Activated effector memory CD4-positive, alpha-beta T cell treated with Interleukin-2 at 50 U/mL for 16 hours (primary cell): ENCODE results near the gene HPDL.
"Not testable (repeated sequence)": the region's sequence is repeated elsewhere in the genome, so short reads cannot be mapped to it uniquely, and the experiment has no call there.

Source experiments
- DNase-seq: peaks from one replicate; pipeline ENCODE4 v3.0.0-alpha.2; 2020

The HPDL gene

DNA sequence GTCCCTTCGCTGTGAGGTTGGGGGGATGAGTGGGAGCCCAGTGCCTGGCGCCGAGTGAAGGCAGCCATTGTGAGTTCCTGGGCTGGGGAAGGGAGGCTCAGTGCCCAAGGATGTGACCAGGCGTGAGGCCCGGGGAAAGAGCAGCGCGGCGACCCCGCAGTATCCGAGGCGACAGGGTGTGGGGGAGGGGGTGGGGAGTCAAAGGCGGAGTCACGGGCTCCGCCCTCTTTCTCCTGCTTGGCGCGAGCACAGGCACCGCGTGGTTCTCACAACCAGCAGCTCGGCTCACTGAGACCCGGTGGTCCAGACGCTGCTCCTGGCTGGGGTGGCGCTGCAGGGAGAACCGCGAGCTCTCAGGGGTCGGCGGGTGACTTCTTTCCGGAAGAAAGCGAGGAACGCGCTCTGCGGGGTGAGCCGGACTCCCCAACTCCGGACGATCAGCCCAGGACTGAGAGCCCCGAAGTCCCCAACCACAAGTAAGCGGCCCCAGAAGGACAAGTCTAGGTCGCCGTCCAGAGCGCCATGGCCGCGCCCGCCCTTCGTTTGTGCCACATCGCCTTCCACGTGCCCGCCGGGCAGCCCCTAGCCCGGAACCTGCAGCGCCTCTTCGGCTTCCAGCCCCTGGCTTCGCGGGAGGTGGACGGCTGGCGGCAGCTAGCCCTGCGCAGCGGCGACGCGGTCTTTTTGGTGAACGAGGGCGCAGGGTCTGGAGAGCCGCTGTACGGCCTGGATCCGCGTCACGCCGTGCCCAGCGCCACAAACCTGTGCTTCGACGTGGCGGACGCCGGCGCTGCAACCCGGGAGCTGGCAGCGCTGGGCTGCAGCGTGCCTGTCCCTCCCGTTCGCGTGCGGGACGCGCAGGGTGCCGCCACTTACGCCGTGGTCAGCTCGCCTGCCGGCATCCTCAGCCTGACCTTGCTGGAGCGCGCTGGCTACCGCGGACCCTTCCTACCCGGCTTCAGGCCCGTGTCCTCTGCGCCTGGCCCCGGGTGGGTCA lies at the start of gene HPDL:
HPDL (plus strand) TSS at position 269 of the 997 bp plus-strand sequence; CDS start at position 523, 254 bp downstream.
- DNase-seq, result peak; percentile 35

DNA sequence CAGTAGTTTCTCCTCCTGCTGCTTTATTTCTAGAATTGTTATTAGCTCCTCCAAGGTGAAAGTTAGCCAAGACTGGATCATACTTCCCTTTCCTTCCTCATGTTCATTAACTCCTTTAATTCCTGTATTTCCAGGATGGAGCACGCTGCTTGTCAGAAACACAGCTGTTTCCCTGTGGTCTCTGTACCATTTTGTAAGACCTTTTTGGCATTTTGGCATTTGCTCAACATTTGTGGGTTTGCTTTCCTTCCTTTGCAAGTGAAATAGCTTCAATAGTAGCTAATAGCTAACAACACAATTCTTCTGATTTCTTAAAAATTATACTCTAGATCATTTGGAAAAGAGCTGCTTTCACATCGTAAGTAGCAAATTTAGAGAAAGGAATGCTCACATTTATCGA lies 44.3 kb upstream of the HPDL start:
- no peak for DNase-seq

DNA sequence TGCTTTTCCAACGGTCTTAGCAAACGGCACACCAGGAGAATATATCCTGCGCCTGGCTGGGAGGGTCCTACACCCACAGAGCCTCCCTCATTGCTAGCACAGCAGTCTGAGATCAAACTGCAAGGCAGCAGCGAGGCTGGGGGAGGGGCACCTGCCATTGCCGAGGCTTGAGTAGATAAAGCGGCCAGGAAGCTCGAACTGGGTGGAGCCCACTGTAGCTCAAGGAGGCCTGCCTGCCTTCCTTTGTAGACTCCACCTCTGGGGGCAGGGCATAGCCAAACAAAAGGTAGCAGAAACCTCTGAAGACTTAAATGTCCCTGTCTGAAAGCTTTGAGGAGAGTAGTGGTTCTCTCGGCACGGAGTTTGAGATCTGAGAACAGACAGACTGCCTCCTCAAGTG lies 41.8 kb upstream of the HPDL start:
- DNase-seq, result not testable (repeated sequence)

DNA sequence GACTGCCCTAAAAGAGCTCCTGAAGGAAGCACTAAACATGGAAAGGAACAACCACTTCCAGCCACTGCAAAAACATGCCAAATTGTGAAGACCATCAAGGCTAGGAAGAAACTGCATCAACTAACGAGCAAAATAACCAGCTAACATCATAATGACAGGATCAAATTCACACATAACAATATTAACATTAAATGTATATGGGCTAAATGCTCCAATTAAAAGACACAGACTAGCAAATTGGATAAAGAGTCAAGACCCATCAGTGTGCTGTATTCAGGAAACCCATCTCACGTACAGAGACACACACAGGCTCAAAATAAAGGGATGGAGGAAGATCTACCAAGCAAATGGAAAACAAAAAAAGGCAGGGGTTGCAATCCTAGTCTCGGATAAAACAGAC lies 40.2 kb upstream of the HPDL start:
- not testable (repeated sequence) for DNase-seq

DNA sequence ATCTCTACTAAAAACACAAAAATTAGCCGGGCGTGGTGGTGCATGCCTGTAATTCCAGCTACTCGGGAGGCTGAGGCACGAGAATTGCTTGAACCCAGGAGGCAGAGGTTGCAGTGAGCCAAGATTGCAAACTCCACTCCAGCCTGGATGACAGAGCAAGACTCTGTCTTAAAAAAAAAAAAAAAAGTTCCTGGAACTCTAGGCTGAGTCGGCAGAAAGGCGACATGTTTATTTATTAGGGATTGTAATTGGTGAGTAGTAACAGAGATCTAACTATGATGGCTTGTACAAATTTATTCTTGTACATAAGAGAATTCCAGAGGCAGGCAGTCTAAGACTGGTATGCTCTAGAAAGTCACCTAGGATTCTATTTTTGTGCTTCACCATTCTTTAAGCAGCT lies 35.7 kb upstream of the HPDL start:
- not testable (repeated sequence) for DNase-seq

DNA sequence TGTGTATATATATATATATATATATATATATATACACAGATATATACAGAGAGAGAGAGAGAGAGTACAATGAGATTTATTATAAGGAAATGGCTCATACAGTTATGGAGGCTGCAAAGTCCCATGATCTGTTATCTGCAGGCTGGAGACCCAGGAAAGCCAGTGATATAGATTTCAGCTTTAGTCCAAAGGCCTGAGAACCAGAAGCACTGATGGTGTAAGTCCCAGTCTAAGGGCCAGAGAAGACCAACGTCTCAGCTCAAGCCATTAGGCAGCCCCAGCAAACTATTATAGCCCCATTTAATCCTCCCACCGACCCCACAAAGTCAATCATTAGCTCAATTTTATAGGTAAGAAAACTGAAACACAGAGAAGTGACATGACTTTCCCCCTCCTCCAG lies 35.0 kb upstream of the HPDL start:
- DNase-seq, result no peak

DNA sequence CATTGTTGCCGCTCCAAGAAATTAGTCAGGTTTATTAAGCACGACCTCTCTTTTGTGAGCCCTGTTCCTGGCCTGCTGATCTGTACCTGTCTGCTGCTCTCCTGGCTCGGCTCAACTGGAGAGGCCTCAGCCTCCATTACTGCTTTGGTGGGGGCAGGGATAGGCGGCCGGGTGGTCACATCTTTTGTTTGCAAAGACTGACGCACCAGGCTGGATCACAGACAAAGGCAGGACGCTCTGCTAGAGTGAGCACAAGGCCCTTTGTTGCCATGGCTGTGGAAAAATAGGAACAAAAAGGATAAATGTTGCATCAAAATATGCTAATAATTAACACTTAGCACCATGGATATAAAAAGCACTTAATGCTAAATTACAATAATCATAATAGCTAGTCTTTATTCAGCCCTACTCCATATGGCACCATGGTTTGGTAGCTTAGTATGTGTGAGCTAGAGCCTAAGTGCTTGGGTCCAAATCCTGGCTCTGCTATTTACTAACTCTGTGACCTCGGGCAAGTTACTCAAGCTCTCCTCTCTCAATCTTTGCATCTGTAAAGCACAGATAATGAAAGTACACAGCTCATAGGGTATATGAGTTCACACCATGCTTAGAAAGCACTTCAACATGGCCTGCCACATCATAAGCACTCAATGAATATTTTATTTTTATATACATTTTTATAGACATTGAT lies 28.9 kb upstream of the HPDL start:
- no peak for DNase-seq

DNA sequence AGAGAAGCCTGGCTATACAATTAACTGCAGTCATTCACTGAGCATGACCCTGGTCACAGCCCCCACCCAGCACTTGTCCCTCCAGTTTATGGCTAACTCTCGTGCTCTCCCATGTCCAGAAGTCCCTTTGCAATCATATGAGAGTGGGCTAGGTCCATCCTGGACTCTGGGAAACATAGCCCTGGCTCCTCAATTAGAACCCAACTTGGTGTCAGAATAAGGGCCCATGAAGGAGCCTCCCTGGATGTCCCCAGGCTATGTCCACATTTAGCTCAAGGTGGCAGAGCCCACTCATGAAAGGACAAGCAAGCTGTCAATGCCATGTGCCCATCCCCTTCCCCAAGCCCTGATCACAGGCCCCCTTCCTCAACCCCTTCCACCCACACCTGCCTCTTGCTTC lies 27.4 kb upstream of the HPDL start:
- DNase-seq, result no peak

DNA sequence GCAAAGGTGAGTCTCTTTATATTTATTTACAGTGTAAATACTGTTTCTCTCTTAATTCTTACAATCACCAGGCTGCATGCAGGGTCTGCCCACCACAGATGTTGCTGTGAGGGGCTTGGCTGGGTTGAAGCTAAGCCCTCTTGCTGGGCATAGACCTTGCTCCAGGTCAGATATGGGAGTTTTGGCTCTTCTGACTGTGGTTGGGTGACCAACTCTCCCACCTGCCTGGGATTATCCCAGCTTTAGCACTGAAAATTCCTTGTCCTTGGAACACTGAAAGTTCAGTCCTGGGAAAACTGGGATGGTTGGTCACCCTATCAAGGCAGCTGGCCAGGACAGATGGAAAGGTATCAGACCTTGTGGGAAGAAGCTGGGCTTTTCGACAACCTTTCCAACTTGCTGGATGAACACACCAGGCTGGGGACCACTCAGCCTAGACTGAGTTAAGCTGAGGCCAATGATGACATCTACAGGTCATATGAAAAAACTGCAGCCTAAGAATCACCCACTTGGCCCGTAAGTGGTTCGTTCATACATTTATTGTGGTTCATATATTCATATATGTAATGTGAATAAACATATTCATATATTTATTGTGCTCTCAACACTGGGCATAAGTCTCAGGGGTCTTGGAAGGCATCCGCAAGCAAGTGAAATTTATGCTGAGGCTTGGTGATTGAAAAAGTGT lies 26.6 kb upstream of the HPDL start:
- DNase-seq, result peak; percentile 7

DNA sequence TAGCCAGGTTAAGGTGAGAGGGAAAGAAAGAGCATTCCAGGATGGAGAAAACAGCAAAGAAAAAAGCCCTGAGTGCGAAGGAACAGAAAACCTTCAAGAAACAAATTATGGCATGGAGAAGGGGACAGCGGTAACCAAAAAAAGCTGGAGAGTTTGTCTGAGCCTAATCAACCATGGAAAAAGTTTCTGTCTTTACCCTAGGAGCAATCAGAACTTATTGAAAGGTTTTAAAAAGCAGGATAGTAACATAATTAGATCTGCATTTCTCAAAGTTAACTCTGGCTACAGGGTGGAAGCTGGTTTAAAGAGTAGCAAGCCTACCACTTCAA lies 26.1 kb upstream of the HPDL start:
- DNase-seq, result no peak

DNA sequence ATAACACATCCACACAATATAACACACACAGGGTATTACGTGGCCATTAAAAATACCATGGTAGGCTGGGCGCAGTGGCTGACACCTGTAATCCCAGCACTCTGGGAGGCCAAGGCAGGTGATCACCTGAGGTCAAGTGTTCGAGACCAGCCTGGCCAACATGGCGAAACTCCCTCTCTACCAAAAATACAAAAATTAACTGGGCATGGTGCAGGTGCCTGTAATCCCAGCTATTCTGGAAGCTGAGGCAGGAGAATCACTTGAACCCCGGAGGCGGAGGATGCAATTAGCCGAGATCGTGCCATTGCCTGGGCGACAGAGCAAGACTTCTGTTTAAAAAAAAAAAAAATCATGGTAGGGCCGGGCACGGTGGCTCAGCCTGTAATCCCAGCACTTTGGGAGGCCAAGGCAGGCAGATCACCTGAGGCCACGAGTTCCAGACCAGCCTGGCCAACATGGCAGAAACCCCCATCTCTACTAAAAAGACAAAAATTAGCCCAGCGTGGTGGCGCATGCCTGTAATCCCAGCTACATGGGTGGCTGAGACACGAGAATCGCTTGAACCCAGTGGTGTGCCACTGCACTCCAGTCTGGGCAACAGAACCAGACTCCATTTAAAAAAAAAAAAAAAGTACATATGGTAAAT lies 24.1 kb upstream of the HPDL start:
- no peak for DNase-seq

DNA sequence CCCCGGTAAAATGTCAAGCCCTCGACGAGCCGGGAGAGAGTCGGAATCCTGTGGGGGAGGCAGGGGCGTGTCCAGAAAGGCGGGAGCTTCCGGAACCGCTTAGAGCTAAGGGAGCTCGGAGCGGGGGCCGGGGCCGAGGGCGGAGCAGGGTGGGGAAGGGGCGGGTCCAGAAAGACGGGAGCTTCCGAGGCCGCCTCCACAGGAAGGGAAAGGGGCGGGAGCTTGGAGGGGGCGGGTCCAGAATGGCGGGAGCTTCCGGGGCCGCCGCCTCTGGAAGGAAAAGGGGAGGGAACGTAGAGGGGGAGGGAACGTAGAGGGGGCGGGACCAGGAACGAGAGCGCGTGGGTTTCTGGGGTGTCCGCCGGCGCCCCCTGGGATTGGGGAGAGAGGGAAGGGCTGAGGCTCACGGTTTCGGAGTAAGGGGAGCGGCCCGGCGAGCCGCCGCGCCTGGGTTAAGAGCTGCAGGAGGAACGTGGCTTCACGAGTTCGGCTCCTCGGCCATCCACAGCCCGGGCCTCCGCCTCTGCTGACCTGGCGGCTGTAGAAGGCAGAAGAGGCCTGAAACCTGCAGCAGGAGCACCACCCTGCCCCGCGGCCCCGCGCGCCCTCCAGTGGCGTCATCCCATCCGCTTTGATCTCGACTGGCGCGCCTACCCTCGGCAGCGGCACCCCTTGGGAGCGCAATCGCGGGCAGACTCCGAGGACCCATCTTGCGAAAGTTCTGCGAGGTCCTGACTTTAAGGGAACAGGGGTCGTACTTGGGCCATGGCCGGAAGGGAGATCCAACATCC lies 23.0 kb upstream of the HPDL start:
- DNase-seq, result peak; percentile 97

DNA sequence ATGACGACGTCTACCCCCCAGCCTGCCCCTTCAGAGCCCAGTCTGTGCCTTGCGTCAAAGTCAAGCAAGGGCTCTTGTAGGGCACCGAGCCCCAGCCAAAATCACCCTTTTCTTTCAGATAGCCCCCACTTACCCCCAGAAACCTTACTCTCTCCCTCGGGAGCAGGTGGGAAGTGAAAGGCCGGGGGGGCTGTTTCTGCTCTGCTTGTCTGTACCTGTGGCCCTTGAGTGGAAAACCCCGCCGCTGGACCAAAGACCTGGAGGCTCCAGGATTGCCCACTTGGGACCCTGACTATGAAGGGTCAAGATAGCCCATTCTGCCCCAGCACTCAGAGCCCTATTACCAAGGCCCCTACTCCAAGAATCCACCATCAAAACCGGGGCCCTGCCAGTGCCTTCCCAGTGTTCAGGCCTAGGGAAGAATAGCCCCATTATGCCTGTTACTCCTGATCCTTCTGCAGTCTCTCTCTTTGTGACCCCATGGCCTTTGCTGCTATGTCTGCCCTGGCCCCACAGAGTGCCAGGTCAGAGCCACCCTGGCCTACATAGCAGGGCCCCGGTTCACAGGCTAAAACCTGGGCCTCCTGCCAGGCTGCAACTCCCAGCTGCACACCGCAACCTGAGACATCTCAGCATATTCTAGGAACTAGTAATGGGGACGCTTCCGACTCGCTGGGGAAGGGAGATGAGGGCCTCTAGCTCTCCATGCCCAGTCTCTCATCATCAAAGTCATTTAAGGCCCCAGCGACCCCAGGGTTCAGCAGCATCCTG lies 22.2 kb upstream of the HPDL start:
- DNase-seq, result no peak

DNA sequence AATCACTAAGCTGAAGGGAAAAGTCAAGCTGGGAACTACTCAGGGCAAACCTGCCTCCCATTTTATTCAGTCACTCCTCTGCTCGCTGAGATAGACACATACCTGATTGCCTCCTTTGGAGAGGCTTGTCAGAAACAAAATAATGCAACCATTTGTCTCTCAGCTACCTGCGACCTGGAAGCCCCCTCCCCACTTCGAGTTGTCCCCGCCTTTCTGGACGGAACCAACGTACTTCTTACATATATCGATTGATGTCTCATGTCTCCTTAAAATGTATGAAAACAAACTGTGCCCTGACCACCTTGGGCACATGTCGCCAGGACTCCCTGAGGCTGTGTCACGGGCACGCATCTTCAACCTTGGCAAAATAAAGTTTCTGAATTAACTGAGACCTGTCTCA lies 21.5 kb upstream of the HPDL start:
- no peak for DNase-seq

DNA sequence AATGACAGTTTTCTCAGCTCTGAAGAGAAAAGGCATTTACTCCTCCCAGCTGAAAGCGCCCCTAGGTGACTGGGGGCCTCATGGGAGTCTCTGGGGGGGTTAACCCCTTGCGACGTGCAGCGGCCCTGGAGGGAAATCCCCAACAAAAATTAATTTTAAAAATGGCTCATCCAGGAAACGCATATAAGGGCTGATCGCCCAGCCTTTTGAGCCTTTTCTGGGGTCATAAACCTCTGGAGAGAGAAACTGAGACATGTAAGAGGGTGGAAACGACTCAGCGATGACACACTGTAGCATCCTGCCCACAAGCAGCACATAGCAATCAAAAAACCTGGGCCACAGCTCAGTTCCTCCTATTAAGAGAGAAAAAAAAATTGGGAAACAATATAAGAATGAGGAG lies 20.4 kb upstream of the HPDL start:
- no peak for DNase-seq

DNA sequence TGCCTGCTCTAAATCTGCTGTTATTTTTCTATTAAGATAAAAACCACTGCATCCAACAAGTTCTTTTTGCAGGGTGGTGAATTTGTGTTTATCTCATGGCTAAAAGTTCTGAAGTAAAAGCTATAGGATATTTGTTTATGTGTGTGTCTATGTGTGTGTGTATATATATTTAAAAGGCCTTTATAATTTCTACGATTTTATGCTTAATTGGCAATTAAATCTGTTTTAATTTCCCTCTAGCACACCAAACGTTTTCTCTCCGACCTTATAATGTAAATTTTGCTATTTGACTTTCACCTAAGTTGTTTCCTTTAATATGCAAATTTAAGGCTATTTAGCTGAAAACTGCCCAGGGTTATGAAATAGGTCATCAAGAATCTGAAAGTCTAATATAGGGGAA lies 19.8 kb upstream of the HPDL start:
- no peak for DNase-seq

DNA sequence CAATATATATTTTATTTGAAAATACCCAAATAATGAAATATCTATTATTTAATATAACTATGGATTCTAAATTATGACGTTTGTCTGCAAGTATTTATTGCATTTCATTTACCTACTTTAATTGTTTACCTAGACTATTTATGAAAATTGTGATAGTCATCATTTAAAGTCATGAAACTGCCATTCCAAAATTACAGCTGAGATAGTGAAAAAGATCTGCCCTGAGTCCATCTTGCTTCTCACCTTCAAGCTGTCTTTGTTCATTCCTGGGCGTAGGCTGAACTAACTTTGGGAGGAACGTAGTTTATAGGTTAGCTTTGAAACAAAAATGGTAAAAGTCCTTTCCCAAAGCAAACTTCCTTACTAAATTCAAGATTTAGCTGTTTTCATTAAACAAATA lies 12.4 kb upstream of the HPDL start:
- no peak for DNase-seq

DNA sequence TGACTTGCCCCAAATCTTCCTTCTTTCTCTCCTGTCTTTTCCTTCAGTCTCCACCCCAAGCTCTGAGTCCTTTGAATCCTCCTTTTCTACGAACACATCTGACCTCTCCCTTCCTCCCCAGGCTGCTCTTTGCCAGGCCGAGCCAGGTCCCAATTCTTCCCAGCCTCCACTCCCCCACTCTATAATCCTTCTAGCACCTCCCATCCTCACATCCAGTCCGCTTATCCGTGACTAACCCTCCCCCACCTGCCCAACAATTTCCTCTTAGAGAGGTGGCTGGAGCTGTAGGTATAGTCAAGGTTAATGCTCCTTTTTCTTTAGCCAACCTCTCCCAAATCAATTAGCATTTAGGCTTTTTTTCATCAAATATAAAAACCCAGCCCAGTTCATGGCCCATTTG lies 9.5 kb upstream of the HPDL start:
- no peak for DNase-seq

DNA sequence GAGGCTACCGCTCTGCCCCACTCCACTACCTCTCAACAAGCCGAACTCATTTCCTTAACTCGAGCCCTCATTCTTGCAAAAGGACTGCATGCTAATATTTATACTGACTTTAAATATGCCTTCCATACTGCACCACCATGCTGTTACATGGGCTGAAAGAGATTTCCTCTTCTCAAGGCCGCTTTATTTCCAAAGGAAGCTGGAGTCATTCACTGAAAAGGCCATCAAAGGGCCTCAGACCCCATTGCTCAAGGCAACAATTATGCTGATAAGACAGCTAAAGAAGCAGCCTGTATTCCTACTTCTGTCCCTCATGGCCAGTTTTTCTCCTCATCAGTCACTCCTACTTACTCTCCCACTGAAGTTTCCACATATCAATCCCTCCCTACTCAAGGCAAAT lies 6.9 kb upstream of the HPDL start:
- DNase-seq, result no peak

DNA sequence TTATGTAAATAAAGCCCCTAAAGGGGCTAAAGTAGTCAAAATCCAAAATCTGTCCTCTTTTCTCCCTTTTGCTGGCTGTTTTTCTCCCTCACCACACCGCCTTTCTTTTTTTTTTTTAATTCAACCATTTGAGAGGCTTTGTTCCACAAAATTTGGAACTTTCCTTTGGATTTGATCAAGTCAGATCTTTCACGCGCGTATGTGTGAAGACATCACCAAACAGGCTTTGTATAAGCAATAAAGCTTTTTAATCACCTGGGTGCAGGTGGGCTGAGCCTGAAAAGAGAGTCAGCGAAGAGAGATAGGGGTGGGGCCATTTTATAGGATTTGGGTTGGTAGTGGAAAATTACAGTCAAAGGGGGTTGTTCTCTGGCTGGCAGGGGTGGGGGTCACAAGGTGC lies 5.3 kb upstream of the HPDL start:
- no peak for DNase-seq

DNA sequence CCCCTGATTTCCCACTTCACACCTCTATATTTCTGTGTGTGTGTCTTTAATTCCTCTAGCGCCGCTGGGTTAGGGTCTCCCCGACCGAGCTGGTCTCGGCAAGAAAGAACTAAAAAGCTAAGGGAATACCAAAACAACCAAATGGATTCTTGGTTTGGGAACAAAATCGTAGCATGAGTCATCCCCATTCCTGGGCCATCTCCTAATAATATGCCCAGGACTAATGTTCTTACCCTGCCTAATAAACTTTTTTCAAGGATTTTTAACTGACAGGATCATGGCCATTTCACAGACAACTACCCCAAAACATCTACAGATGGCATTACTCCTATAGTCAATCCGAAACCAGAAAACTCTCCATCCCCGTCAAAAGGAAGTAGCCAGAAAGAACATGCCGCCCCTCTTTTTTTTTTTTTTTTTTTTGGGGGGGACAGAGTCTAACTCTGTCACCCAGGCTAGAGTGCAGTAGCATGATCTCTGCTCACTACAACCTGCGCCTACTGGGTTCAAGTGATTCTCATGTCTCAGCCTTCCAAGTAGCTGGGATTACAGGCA lies 4.1 kb upstream of the HPDL start:
- no peak for DNase-seq
